HEK293 (cell line): ENCODE measurements around the gene ICAM3.
A peak's percentile ranks its signal among the peaks of the same experiment; 100 is the strongest.

ENCODE experiments used
- BCL6B ChIP-seq: fragments of 450-650 bp; formaldehyde crosslinking; IDR thresholded peaks from 2 replicates; pipeline ENCODE4 v1.5.1; 2017; ENCODE audit warnings: missing biosample characterization, missing genetic modification characterization
- KLF17 ChIP-seq: fragments of 450-650 bp; formaldehyde crosslinking; IDR thresholded peaks from 2 replicates; pipeline ENCODE4 v1.5.1; 2016; ENCODE audit warnings: missing biosample characterization, missing genetic modification characterization
- REST ChIP-seq: fragments of 450-650 bp; formaldehyde crosslinking; IDR thresholded peaks from 2 replicates; pipeline ENCODE4 v1.5.1; 2016; ENCODE audit warnings: missing biosample characterization, missing genetic modification characterization
- SETDB1 ChIP-seq: IDR thresholded peaks from one replicate; pipeline ENCODE4 v1.6.1; 2017; ENCODE audit warnings: mild to moderate bottlenecking, low read length, moderate library complexity, mixed read lengths; ENCODE audit not compliant: insufficient read length
- SP7 ChIP-seq: fragments of 450-650 bp; formaldehyde crosslinking; IDR thresholded peaks from 2 replicates; pipeline ENCODE4 v1.5.1; 2016; ENCODE audit warnings: missing biosample characterization, missing genetic modification characterization
- YY2 ChIP-seq: fragments of 450-650 bp; formaldehyde crosslinking; IDR thresholded peaks from 2 replicates; pipeline ENCODE4 v1.5.1; 2016; ENCODE audit warnings: missing biosample characterization, missing genetic modification characterization
- ZBTB10 ChIP-seq: fragments of 450-650 bp; formaldehyde crosslinking; IDR thresholded peaks from 2 replicates; pipeline ENCODE4 v1.5.1; 2016; ENCODE audit warnings: missing biosample characterization, missing genetic modification characterization
- ZFP3 ChIP-seq: fragments of 450-650 bp; formaldehyde crosslinking; IDR thresholded peaks from 2 replicates; pipeline ENCODE4 v1.5.1; 2016; ENCODE audit warnings: low read depth, missing biosample characterization, missing genetic modification characterization
- ZIC2 ChIP-seq: fragments of 450-650 bp; formaldehyde crosslinking; IDR thresholded peaks from 2 replicates; pipeline ENCODE4 v1.5.1; 2016; ENCODE audit warnings: missing biosample characterization, missing genetic modification characterization
- ZNF112 ChIP-seq: fragments of 450-650 bp; formaldehyde crosslinking; IDR thresholded peaks from 2 replicates; pipeline ENCODE4 v1.5.0; 2017; ENCODE audit warnings: missing biosample characterization, missing genetic modification characterization
- ZNF155 ChIP-seq: fragments of 450-650 bp; formaldehyde crosslinking; IDR thresholded peaks from 2 replicates; pipeline ENCODE4 v1.5.1; 2016; ENCODE audit warnings: missing biosample characterization, missing genetic modification characterization
- ZNF169 ChIP-seq: fragments of 450-650 bp; formaldehyde crosslinking; IDR thresholded peaks from 2 replicates; pipeline ENCODE4 v1.5.1; 2016; ENCODE audit warnings: missing biosample characterization, missing genetic modification characterization
- ZNF292 ChIP-seq: fragments of 450-650 bp; formaldehyde crosslinking; IDR thresholded peaks from 2 replicates; pipeline ENCODE4 v1.5.1; 2016; ENCODE audit warnings: low read depth, missing biosample characterization, missing genetic modification characterization, borderline replicate concordance
- ZNF37A ChIP-seq: fragments of 450-650 bp; IDR thresholded peaks from 2 replicates; pipeline ENCODE4 v1.5.1; 2018; ENCODE audit warnings: missing biosample characterization, missing genetic modification characterization
- ZNF398 ChIP-seq: fragments of 450-650 bp; formaldehyde crosslinking; IDR thresholded peaks from 2 replicates; pipeline ENCODE4 v1.5.1; 2017; ENCODE audit warnings: missing biosample characterization, missing genetic modification characterization
- ZNF416 ChIP-seq: fragments of 450-650 bp; formaldehyde crosslinking; IDR thresholded peaks from 2 replicates; pipeline ENCODE4 v1.5.1; 2016; ENCODE audit warnings: missing biosample characterization, missing genetic modification characterization
- ZNF426 ChIP-seq: fragments of 450-650 bp; formaldehyde crosslinking; IDR thresholded peaks from 2 replicates; pipeline ENCODE4 v1.5.1; 2017; ENCODE audit warnings: missing biosample characterization, missing genetic modification characterization, mild to moderate bottlenecking, inconsistent platforms, moderate library complexity
- ZNF513 ChIP-seq: fragments of 450-650 bp; IDR thresholded peaks from 2 replicates; pipeline ENCODE4 v1.5.1; 2018; ENCODE audit warnings: missing biosample characterization, missing genetic modification characterization
- ZNF529 ChIP-seq: fragments of 450-650 bp; formaldehyde crosslinking; IDR thresholded peaks from 2 replicates; pipeline ENCODE4 v1.5.1; 2017; ENCODE audit warnings: missing genetic modification characterization, missing biosample characterization; ENCODE audit not compliant: insufficient replicate concordance
- ZNF558 ChIP-seq: fragments of 450-650 bp; formaldehyde crosslinking; IDR thresholded peaks from 2 replicates; pipeline ENCODE4 v1.5.1; 2016; ENCODE audit warnings: missing biosample characterization, missing genetic modification characterization
- ZNF639 ChIP-seq: fragments of 450-650 bp; formaldehyde crosslinking; IDR thresholded peaks from 2 replicates; pipeline ENCODE4 v1.5.1; 2016; ENCODE audit warnings: missing biosample characterization, missing genetic modification characterization
- ZNF677 ChIP-seq: fragments of 450-650 bp; IDR thresholded peaks from 2 replicates; pipeline ENCODE4 v1.5.0; 2018; ENCODE audit warnings: missing biosample characterization, mild to moderate bottlenecking, missing genetic modification characterization, moderate library complexity
- ZNF701 ChIP-seq: fragments of 450-650 bp; formaldehyde crosslinking; IDR thresholded peaks from 2 replicates; pipeline ENCODE4 v1.5.1; 2016; ENCODE audit warnings: missing biosample characterization, missing genetic modification characterization
- ZNF707 ChIP-seq: fragments of 450-650 bp; formaldehyde crosslinking; IDR thresholded peaks from 2 replicates; pipeline ENCODE4 v1.5.1; 2016; ENCODE audit warnings: missing biosample characterization, missing genetic modification characterization
- ZNF776 ChIP-seq: fragments of 450-650 bp; formaldehyde crosslinking; IDR thresholded peaks from 2 replicates; pipeline ENCODE4 v1.5.0; 2017; ENCODE audit warnings: missing biosample characterization, missing genetic modification characterization, borderline replicate concordance
- ZNF785 ChIP-seq: fragments of 450-650 bp; formaldehyde crosslinking; IDR thresholded peaks from 2 replicates; pipeline ENCODE4 v1.5.1; 2016; ENCODE audit warnings: missing biosample characterization, missing genetic modification characterization

Gene ICAM3

GRCh38 chr19:10315335-10316214, 23.8 kb downstream of the ICAM3 start, which contains the start of gene FDX2 (continued):
- TF ChIP-seq ZNF639 (tag by site-specific recombination) (peak; percentile 80; the same call in 1 of the 2 replicates), SP7 (tag by site-specific recombination) (peak; percentile 80), ZNF155 (tag by site-specific recombination) (no peak), ZNF112 (tag by site-specific recombination) (no peak), ZNF529 (tag by site-specific recombination) (no peak), BCL6B (tag by site-specific recombination) (no peak), ZNF416 (tag by site-specific recombination) (no peak), REST (tag by site-specific recombination) (peak; percentile 29; the same call in 1 of the 2 replicates), ZNF398 (no peak), ZNF707 (tag by site-specific recombination) (no peak), SETDB1 (no peak), ZFP3 (tag by site-specific recombination) (no peak), ZNF558 (tag by site-specific recombination) (no peak), ZNF169 (tag by site-specific recombination) (no peak), ZNF776 (tag by site-specific recombination) (no peak), ZNF513 (no peak), ZNF426 (tag by site-specific recombination) (no peak), YY2 (tag by site-specific recombination) (peak; percentile 97), ZNF785 (tag by site-specific recombination) (no peak), ZNF677 (tag by site-specific recombination) (no peak), ZNF292 (no peak; the same call in 1 of the 2 replicates), ZNF37A (tag by site-specific recombination) (no peak), ZBTB10 (tag by site-specific recombination) (peak; percentile 38; the same call in 1 of the 2 replicates), KLF17 (tag by site-specific recombination) (peak; percentile 61; the same call in 1 of the 2 replicates), ZNF701 (no peak), ZIC2 (tag by site-specific recombination) (no peak)
